AG10803 (cell line): ENCODE measurements around the gene MSN.
"Not testable (repeated sequence)": the region's sequence is repeated elsewhere in the genome, so short reads cannot be mapped to it uniquely, and the experiment has no call there.

Source experiments
- DNase-seq: peaks from one replicate; pipeline ENCODE4 v3.0.0; 2010; ENCODE audit warnings: low read depth
- H3K4me3 ChIP-seq: 2 replicates; pipeline ENCODE4 v1.5.1; 2011; ENCODE audit warnings: mild to moderate bottlenecking, low read length, control low read depth
- TF ChIP-seq, protein P1 (sequence below): conservative IDR thresholded peaks from 2 replicates; pipeline ENCODE4 v1.5.1; 2011; ENCODE audit warnings: mild to moderate bottlenecking, low read length, control low read depth, inconsistent platforms

The MSN gene

DNA sequence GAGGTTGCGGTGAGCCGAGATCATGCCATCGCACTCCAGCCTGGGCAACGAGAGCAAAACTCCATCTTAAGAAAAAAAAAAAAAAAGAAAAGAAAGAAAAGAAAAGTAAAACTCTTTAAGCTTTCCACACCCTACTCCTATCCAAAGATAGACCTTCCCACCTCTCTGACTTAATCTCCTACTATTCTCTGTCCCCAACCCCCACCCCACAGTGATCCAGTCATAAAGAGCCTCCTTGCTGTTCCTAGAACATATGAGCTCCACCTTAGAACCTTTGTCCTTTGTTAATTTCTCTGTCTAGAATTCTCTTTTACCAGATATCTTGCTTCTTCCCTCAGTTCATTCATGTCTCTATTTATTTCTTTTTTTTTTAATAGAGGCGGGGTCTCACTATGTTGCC is 30.1 kb upstream of the MSN start:
- TF ChIP-seq, protein P1, sequence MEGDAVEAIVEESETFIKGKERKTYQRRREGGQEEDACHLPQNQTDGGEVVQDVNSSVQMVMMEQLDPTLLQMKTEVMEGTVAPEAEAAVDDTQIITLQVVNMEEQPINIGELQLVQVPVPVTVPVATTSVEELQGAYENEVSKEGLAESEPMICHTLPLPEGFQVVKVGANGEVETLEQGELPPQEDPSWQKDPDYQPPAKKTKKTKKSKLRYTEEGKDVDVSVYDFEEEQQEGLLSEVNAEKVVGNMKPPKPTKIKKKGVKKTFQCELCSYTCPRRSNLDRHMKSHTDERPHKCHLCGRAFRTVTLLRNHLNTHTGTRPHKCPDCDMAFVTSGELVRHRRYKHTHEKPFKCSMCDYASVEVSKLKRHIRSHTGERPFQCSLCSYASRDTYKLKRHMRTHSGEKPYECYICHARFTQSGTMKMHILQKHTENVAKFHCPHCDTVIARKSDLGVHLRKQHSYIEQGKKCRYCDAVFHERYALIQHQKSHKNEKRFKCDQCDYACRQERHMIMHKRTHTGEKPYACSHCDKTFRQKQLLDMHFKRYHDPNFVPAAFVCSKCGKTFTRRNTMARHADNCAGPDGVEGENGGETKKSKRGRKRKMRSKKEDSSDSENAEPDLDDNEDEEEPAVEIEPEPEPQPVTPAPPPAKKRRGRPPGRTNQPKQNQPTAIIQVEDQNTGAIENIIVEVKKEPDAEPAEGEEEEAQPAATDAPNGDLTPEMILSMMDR: no peak
- no peak for DNase-seq
- no peak overlapping the region for H3K4me3 ChIP-seq

DNA sequence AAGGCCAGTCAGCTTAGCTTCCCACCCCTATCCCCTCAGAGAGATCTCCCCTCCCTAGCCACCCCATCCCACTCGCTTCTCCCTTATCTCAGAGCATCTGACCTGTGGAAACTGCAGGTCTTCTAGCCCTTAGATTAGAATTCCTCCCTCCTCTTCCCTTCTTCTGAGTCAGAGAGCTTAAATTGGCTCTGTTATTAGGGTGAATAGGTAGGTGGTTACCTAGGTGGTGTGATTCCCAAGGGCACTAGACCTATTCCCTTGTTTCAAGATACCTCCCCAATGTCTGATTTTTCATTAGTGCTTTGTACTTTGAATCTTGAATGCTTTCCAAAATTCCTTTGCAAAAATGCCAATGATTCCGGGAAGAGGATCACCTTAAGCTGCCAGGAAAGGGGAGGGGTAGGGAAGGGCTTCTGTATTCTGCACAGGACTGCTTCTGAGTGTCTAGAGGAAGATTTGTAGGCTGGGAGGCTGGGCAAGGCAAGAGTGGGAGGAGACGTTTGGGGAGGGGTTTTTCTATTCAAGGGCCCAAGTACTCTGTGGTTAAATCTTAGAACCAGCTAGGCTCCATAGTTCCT is 24.5 kb upstream of the MSN start:
- TF ChIP-seq, protein P1: no peak
- no peak overlapping the region for H3K4me3 ChIP-seq
- DNase-seq: peak; percentile 32

DNA sequence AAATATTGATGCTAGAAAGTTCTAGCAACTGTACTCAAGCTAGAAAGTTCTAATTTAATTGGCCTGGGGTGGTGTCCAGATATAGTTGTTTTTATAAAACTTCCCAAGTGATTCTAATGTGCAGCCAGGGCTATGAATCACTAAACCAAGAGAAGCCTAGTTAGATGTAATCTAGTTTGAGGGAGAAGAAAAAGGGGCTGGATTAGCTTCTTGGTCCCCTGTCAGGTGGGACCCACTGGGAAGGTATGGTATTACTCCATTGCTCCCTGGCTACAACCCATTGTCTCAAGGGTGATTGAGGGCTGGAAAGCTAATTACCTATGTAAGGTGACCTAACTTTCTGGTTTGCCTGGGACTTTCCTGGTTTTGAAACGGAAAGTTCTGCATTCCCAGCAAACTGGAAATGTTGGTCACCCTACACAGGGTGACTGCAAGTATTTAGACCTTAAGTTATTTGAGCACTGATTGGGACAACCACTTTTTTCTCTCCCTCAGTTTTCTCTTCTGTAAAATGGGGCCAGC is 23.9 kb upstream of the MSN start:
- TF ChIP-seq, protein P1: no peak
- no peak for DNase-seq
- no peak overlapping the region for H3K4me3 ChIP-seq

DNA sequence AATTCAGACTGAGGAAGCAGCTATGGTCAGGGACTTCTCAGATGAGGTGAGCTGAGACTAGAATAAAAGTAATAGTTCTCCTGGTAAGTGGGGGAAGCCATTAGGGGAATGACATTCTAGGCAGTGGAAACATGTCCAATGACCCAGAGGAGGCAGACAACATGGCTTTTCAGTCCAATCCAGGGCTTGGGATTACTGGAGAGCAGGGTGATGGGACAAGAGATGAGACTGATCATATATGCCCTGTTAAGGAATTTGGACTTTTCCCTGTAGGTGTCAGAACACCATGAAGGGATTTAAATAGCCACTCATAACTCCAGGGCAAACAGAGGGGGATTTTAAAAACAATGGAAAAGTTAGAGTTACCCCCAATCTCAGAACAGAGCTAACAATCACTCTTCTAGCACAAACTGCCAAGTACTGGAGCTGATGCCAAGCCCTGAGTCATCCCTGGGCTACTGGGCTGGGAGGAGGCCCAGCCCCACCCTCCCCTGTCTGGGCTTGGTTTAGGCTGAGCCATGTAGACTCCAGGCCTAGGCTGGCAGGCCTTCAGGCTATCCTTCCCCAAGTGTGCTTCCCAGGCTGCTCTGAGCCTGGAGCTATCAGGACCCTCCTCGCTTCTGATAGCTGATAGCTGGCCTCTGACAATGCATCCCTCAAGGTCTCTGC is 22.7 kb upstream of the MSN start:
- DNase-seq: peak; percentile 84
- TF ChIP-seq, protein P1: no peak
- no peak overlapping the region for H3K4me3 ChIP-seq

DNA sequence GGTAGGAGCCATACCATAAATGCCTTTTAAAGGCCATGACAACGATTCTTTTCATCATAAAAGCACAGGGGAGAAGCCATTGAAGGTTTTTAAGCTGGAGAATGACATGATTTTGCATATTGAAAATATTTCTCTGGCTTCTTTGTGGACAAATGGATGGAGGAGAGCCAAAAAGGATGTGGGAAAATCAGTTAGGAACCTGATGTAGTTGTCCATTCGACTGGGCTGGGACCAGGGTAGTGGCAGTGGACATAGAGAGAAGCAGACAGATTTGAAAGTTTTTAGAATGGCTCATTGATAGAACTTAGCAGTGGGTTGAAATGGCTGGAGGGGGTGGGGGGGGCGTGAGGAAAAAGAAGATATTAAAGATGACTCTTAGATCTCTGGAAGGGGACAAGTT is 19.7 kb upstream of the MSN start:
- no peak overlapping the region for H3K4me3 ChIP-seq
- TF ChIP-seq, protein P1: no peak
- peak; percentile 37 for DNase-seq

DNA sequence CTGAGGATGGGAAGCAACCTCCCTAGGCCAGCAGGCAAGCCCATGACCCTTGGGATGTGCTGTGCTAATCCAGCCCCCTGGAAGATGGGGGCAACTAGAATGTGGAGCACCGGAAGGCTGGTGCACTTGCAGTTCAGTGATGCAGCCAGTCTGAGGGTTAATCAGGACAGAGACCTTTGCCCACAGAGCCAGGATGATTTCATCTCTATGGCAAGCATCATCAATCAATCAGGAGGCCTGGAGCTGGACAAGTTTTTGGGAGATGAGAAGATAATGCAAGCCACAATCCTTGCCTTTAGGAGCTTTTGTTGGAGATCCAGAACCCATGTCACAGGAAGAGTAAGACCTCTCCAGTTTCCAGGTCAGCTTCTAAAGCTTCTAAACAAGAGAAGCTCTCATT is 15.4 kb upstream of the MSN start:
- no peak for DNase-seq
- no peak overlapping the region for H3K4me3 ChIP-seq
- TF ChIP-seq, protein P1: no peak

DNA sequence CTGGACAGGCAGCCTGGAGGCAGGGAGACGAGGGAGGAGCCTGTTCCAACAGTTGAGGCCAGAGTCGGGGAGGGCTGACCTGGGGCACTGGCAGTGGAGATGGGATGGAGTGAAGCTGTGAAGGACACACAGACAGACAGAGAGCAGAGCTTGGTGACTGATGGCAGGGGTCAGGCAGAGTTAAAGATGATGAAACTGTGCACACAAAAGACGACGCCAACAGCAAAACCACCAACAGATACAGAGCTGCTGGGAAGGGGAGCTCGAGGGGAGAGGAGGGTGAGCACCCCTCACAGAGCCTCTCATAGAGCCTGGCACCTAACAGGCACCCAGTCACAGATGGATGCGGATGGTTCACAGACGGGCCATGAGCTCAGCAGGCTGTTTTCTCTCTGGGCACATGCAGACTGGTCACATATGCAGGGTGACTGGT is 10.4 kb upstream of the MSN start:
- DNase-seq, H3K4me3 ChIP-seq: not testable (repeated sequence)
